GM10847 (cell line): ENCODE measurements around the gene CSRP1.

Source experiments
- POLR2A ChIP-seq: IDR thresholded peaks from 2 replicates; pipeline ENCODE4 v1.6.1; 2011; ENCODE audit not compliant: insufficient read length; ENCODE audit errors: extremely low read depth

The CSRP1 gene

GRCh38 chr1:201480231-201481003, 26.5 kb downstream of the CSRP1 start:
- no peak for TF ChIP-seq POLR2A

- TF ChIP-seq POLR2A: no peak
Measured at GRCh38 chr1:201479201-201479730, 27.7 kb downstream of the CSRP1 start.

- no peak for TF ChIP-seq POLR2A
Measured at GRCh38 chr1:201476670-201477344, 30.1 kb downstream of the CSRP1 start.

GRCh38 chr1:201475915-201476669, 30.8 kb downstream of the CSRP1 start:
- TF ChIP-seq POLR2A: no peak

DNA sequence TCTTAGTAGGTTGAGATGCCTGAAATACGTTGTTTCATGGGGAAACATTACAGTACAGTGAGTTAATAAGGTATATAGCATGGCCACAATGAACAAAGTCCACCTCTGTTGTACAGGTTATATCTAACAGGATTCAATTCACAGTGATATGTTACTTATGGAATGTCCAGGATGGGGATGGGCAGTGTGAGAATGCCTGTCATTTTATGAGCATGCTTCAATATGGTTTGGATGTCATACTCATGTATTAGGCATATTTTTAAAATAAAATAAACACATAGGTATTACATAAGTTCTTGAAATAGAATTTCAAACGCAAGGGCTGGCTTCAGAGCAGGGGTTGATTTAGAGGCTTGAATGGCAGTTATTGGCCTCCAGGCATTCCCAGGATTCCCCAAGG, 31.8 kb downstream of the CSRP1 start:
- TF ChIP-seq POLR2A: no peak

DNA sequence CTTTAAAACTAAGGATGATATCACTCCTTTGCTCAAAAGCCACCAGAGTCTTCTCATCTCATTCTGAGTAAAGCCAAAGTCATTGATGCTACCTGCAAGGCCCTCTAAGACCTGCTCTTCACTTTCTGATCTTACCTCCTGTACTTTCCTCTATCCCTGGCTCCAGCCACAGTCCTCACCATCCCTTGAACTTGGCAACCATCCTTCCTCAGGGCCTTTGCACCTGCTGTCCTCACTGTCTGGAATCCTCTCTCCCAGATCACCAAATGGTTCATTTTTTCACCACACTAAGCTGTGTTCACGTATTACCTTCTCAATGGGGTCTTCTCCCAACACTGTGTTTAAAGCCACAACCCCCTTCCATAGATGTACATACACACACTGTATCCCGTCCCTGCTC, 33.6 kb downstream of the CSRP1 start:
- TF ChIP-seq POLR2A: no peak

DNA sequence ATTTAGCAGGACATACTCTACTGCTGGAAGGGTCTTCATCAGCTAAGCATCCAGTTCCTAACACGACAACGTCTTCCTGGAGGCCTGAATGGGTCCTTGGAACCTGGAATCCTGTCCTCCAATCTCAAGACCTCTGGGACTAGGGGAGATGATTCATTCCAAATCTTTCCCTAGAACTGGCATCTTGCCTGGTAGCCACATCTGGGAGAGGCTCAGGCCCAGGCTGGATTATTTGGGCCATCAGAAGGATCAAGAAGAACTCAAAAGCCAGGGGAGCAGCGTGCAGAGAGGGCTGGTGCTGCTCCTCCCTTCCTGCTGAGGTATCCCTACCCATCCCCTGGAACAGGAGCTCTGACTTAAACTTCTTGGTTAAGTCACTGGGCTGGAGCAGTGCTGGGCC, 35.2 kb downstream of the CSRP1 start:
- no peak for TF ChIP-seq POLR2A

GRCh38 chr1:201470581-201470980, 36.3 kb downstream of the CSRP1 start:
- no peak for TF ChIP-seq POLR2A

DNA sequence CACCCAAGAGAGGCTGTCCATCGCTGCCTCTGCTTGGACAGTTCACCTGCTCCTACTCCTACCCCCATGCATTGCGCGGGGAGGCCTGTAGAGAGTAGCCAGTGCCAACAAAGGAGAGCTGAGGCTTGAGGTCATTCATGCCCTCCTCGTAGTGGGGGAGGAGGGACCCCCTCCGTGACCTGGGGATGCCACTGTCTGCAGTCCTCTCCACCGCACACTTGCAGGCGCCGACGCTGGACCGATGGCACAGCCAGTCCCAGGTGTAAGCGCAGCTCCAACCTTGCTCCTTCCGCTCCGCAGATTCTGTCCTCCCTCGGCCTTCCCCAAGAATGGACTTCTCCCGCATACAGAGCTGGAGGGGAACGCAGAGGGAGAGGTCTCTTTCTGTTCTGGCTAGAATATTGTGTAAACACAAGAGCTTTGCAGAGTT, 37.3 kb downstream of the CSRP1 start:
- no peak for TF ChIP-seq POLR2A

DNA sequence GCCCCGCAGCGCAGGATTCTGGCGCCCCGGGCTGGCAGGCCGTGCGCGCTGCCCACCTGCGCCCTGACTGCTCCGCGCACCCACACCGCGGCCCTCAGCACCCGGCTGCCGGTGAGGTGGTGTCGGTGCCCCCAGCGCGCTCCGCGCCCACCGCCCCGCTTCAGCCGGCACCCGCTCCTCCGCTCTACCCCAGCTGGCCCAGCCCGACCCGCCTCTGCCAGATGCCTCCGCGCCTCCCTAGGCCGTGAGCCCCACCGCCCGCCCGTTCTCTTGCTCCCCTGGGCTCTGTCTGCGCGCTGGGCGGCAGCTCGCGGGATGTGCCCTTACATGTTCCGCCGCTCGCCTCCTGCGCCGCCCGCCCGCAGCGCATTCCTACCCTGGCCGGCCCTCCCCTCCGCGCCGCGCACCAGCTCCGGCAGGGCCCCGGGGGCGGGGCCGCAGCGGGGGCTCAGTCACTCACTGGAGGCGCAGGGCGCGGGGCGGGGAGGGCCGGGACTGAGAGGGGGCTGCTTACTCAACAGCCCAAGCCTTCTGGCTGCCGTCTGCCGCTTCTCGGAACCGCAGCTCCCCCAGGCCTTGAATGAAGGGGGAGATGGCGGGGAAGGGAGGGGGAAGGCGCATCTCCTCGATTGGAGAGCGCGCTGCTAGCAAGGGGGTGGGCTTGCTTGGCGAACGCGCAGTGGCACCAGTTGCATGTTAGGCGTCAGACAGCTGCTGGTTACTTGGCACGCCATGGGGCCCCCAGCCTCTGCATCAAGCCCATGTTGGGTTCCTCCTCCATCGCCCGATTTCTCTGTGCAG, 37.9 kb downstream of the CSRP1 start, which contains the start of gene PHLDA3:
PHLDA3 (minus strand) TSS at position 345 of the 801 bp plus-strand sequence. CDS start 402 bp downstream, outside the sequence.
- TF ChIP-seq POLR2A: peak; percentile 50

DNA sequence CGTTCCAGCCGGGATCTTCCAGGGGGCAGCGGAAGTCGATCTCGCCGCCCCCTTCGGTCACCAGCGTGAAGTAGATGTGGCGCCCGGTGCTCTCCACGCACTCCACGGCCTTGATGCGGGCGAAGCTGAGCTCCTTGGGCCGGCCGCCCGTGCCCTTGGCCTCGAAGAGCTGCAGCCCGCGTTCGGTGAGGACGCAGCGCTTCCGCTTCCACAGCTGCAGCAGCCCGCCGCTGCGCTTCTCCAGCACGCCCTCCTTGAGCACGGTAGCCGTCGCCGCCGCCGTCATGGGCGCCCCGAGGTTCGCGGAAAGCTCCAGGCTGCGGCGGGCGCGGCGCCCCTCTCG, 38.5 kb downstream of the CSRP1 start:
- TF ChIP-seq POLR2A: no peak

DNA sequence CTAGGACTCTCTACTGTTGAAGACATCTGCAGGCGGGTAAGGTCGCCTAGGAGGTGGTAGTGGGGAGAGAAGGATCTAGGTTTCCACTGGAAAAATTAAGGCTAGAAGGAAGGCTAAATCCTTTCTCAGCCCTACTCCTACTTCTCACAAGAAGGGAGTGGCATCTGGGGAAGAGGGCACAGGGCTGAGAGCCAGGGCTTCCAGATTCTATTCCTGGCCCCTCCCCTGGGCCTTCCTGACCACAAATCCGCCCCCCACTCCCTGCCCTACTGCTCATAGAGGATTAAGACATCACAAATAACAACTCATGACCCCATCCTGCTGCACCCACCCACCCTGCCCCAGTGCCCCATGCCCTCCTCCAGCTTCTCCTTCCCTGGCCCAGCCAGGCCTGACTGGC, 40.4 kb downstream of the CSRP1 start:
- TF ChIP-seq POLR2A: no peak

DNA sequence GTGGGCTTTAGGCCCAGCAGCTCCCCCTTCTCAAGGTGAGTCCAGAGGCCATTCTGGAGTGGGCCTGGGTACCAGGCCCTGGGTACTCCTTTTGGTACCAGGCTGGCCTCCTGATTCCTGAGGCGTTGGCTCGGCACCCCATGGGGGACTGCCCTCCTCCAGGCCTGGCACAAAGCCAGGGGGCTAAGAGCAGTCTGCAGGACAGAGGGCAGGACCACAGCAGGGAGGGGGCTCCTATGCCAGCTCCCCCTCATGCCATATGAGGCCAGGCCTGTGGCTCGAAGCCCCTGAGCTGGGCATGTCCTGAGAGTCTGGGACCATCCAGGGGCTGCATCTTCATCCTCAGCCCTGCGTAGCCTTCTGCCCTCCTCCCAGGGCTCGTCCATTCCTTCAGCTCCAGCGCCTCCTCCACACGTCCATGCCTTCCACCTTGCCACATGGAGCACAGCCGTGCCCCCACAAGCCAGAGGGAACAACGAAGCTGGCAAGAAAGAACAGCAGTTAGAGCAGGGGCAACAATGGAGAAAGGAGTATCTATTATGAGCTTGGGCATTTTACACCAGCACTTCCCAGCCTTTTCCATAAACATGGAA, 41.1 kb downstream of the CSRP1 start:
- TF ChIP-seq POLR2A: no peak

DNA sequence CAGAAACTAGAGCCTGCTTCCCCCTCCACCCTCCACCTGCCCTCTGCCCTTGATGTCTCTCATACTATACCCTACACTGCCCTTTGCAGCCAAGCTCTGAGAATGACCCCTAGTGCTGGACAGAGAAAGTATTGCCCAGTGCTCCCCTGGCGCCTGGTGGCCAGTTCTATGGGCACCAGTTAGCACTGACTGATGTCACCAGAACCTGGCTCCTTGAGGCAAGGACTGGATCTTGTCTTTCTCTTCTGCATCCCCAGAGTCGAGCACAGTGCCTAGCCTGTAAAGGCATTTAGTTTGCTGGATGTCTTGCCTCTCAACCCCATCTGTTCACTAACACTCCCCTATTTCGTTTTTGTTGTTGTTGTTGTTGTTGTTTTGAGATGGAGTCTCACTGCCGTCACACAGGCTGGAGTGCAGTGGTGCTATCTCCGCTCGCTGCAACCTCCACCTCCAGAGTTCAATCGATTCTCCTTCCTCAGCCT, 43.8 kb downstream of the CSRP1 start:
- TF ChIP-seq POLR2A: no peak
